IMR-90 (cell line): ENCODE measurements around the gene TERB1.

Experiments
- CEBPB ChIP-seq: IDR thresholded peaks from 2 replicates; pipeline ENCODE4 v1.6.1; 2012; ENCODE audit warnings: low read depth, low read length, improper control_type of control experiment
- CHD1 ChIP-seq: IDR thresholded peaks from 2 replicates; pipeline ENCODE4 v1.6.1; 2012; ENCODE audit warnings: low read depth, low read length, improper control_type of control experiment
- CTCF ChIP-seq: conservative IDR thresholded peaks from 2 replicates; pipeline ENCODE4 v1.5.1; 2012; ENCODE audit warnings: mild to moderate bottlenecking, low read depth, low read length, improper control_type of control experiment
- ELK1 ChIP-seq: fragments of 150-350 bp; IDR thresholded peaks from 2 replicates; pipeline ENCODE4 v1.6.1; 2016; ENCODE audit warnings: low read depth, mild to moderate bottlenecking, low read length, moderate library complexity, borderline replicate concordance
- FOS ChIP-seq: fragments of 150-350 bp; IDR thresholded peaks from 2 replicates; pipeline ENCODE4 v1.6.1; 2016; ENCODE audit warnings: low read depth, low read length
- POLR2A ChIP-seq: IDR thresholded peaks from 2 replicates; pipeline ENCODE4 v1.6.1; 2012; ENCODE audit warnings: mild to moderate bottlenecking, low read depth, low read length
- RAD21 ChIP-seq: IDR thresholded peaks from 2 replicates; pipeline ENCODE4 v1.6.1; 2012; ENCODE audit warnings: low read length, improper control_type of control experiment
- USF2 ChIP-seq: fragments of 150-350 bp; IDR thresholded peaks from 2 replicates; pipeline ENCODE4 v1.6.1; 2017; ENCODE audit warnings: mild to moderate bottlenecking, antibody characterized with exemption, low read length, low read depth

GRCh38 chr16:66834746-66835145, 33.4 kb upstream of the TERB1 start:
- TF ChIP-seq POLR2A (no peak), USF2 (no peak), CTCF (no peak), RAD21 (no peak), CEBPB (no peak), FOS (no peak), ELK1 (no peak), CHD1 (no peak)
